ENCODE measurements around the gene HEBP1.

Gene HEBP1

GRCh38 chr12:13027032-13027431 is 27.0 kb upstream of the HEBP1 start:
- no peak for DNase-seq
- in situ Hi-C loops (cut with HindIII; ENCODE audit: low pct_ligation_motif_present, low pct_unique_long_range_greater_than_20kb, low sequenced_read_pairs), result no loop called here

GRCh38 chr12:13026286-13026685 is 26.2 kb upstream of the HEBP1 start:
- no peak for DNase-seq
- in situ Hi-C loops (cut with HindIII; ENCODE audit: low pct_ligation_motif_present, low pct_unique_long_range_greater_than_20kb, low sequenced_read_pairs), result no loop called here

GRCh38 chr12:13024531-13024916 is 24.5 kb upstream of the HEBP1 start:
- DNase-seq, result no peak
- in situ Hi-C loops (cut with HindIII; ENCODE audit: low pct_ligation_motif_present, low pct_unique_long_range_greater_than_20kb, low sequenced_read_pairs), result loop anchor here (25.0 kb wide), 1 partner anchor 188 kb away; no protein-coding TSS in a partner anchor

GRCh38 chr12:13023811-13024530 is 23.9 kb upstream of the HEBP1 start:
- DNase-seq, result peak; percentile 63
- in situ Hi-C loops (cut with HindIII; ENCODE audit: low pct_ligation_motif_present, low pct_unique_long_range_greater_than_20kb, low sequenced_read_pairs), result loop anchor here (25.0 kb wide), 1 partner anchor 188 kb away; no protein-coding TSS in a partner anchor

- in situ Hi-C loops (cut with HindIII; ENCODE audit: low pct_ligation_motif_present, low pct_unique_long_range_greater_than_20kb, low sequenced_read_pairs), result loop anchor here (25.0 kb wide), 1 partner anchor 189 kb away; no protein-coding TSS in a partner anchor
- no peak for DNase-seq
These were observed 22.8 kb upstream of the HEBP1 start for GRCh38 chr12:13022851-13023271.

- DNase-seq, result no peak
These were observed 11.0 kb upstream of the HEBP1 start for GRCh38 chr12:13011098-13011497.

GRCh38 chr12:13008741-13009380 is 8.8 kb upstream of the HEBP1 start:
- in situ Hi-C loops (cut with HindIII; ENCODE audit: low pct_ligation_motif_present, low pct_unique_long_range_greater_than_20kb, low sequenced_read_pairs), result loop anchor here (25.0 kb wide), 1 partner anchor 203 kb away; no protein-coding TSS in a partner anchor
- DNase-seq, result no peak

More at GRCh38 chr12:13011098-13011497, 11.0 kb upstream of the HEBP1 start:
- in situ Hi-C loops (cut with HindIII; ENCODE audit: low pct_ligation_motif_present, low pct_unique_long_range_greater_than_20kb, low sequenced_read_pairs), result loop anchor here (25.0 kb wide), 1 partner anchor 201 kb away; no protein-coding TSS in a partner anchor

GRCh38 chr12:13007496-13008233 is 7.6 kb upstream of the HEBP1 start:
- no peak for DNase-seq
- in situ Hi-C loops (cut with HindIII; ENCODE audit: low pct_ligation_motif_present, low pct_unique_long_range_greater_than_20kb, low sequenced_read_pairs), result loop anchor here (25.0 kb wide), 1 partner anchor 205 kb away; no protein-coding TSS in a partner anchor

- in situ Hi-C loops (cut with HindIII; ENCODE audit: low pct_ligation_motif_present, low pct_unique_long_range_greater_than_20kb, low sequenced_read_pairs), result loop anchor here (25.0 kb wide), 1 partner anchor 207 kb away; no protein-coding TSS in a partner anchor
- no peak for DNase-seq
These were observed 5.6 kb upstream of the HEBP1 start for GRCh38 chr12:13005649-13006048.

GRCh38 chr12:13004986-13005385 is 4.9 kb upstream of the HEBP1 start:
- no peak for DNase-seq

GRCh38 chr12:13004361-13004760 is 4.3 kb upstream of the HEBP1 start:
- no peak for DNase-seq
- in situ Hi-C loops (cut with HindIII; ENCODE audit: low pct_ligation_motif_present, low pct_unique_long_range_greater_than_20kb, low sequenced_read_pairs), result loop anchor here (25.0 kb wide), 1 partner anchor 208 kb away; no protein-coding TSS in a partner anchor

More at GRCh38 chr12:13004986-13005385, 4.9 kb upstream of the HEBP1 start:
- in situ Hi-C loops (cut with HindIII; ENCODE audit: low pct_ligation_motif_present, low pct_unique_long_range_greater_than_20kb, low sequenced_read_pairs), result loop anchor here (25.0 kb wide), 1 partner anchor 207 kb away; no protein-coding TSS in a partner anchor

- in situ Hi-C loops (cut with HindIII; ENCODE audit: low pct_ligation_motif_present, low pct_unique_long_range_greater_than_20kb, low sequenced_read_pairs), result loop anchor here (25.0 kb wide), 1 partner anchor 210 kb away; no protein-coding TSS in a partner anchor
- DNase-seq, result no peak
These were observed 2.4 kb upstream of the HEBP1 start for GRCh38 chr12:13002301-13003097.

GRCh38 chr12:13001775-13002040 is 1.6 kb upstream of the HEBP1 start:
- no peak for DNase-seq
- in situ Hi-C loops (cut with HindIII; ENCODE audit: low pct_ligation_motif_present, low pct_unique_long_range_greater_than_20kb, low sequenced_read_pairs), result loop anchor here (25.0 kb wide), 1 partner anchor 211 kb away; no protein-coding TSS in a partner anchor

GRCh38 chr12:13000925-13001774 is 1.1 kb upstream of the HEBP1 start:
- DNase-seq, result peak; percentile 77

GRCh38 chr12:13000616-13000924 is 505 bp upstream of the HEBP1 start:
- in situ Hi-C loops (cut with HindIII; ENCODE audit: low pct_ligation_motif_present, low pct_unique_long_range_greater_than_20kb, low sequenced_read_pairs), result loop anchor here (25.0 kb wide), 1 partner anchor 212 kb away; no protein-coding TSS in a partner anchor
- DNase-seq, result peak; percentile 63

More at GRCh38 chr12:13000925-13001774, 1.1 kb upstream of the HEBP1 start:
- in situ Hi-C loops (cut with HindIII; ENCODE audit: low pct_ligation_motif_present, low pct_unique_long_range_greater_than_20kb, low sequenced_read_pairs), result loop anchor here (25.0 kb wide), 1 partner anchor 211 kb away; no protein-coding TSS in a partner anchor

- DNase-seq, result peak; percentile 54
These were observed 650 bp downstream of the HEBP1 start for GRCh38 chr12:12999271-12999958.

GRCh38 chr12:12998248-12998647 is 1.8 kb downstream of the HEBP1 start:
- no peak for DNase-seq
- in situ Hi-C loops (cut with HindIII; ENCODE audit: low pct_ligation_motif_present, low pct_unique_long_range_greater_than_20kb, low sequenced_read_pairs), result no loop called here

More at GRCh38 chr12:12999271-12999958, 650 bp downstream of the HEBP1 start:
- in situ Hi-C loops (cut with HindIII; ENCODE audit: low pct_ligation_motif_present, low pct_unique_long_range_greater_than_20kb, low sequenced_read_pairs), result no loop called here

Data from ACHN (cell line).